HG03039 (cell line): ENCODE results near the gene TBC1D5.
"Not testable (repeated sequence)": the region's sequence is repeated elsewhere in the genome, so short reads cannot be mapped to it uniquely, and the experiment has no call there.

Source experiments
- ATAC-seq: cut with Tn5 transposase; IDR thresholded peaks from one replicate; pipeline ENCODE4 v1.9.1; 2021; ENCODE audit warnings: mild to moderate bottlenecking, moderate library complexity; ENCODE audit not compliant: unreplicated experiment

TBC1D5 gene

DNA sequence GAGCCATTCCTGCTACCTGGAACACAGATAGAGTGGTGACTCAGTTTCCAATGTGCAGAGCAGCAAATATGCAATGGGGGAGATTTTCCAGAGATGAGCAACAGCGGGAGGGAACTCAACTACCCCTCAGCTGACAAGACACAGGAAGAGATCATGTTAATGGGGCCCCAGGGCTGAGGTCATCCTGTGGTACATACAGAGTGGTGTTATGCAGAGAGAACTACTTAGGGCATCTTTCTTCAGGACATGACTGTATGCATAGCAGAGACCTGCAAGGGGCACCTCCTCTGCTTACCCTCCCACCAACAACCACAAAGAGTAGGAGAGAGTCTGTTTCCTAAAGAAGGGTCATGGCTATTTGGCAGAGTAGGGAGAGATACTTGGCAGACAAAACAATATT is 6.8 kb upstream of the TBC1D5 start:
- no peak for ATAC-seq

- no peak for ATAC-seq
Measured at GRCh38 chr3:17747890-17748247, 5.4 kb upstream of the TBC1D5 start.

DNA sequence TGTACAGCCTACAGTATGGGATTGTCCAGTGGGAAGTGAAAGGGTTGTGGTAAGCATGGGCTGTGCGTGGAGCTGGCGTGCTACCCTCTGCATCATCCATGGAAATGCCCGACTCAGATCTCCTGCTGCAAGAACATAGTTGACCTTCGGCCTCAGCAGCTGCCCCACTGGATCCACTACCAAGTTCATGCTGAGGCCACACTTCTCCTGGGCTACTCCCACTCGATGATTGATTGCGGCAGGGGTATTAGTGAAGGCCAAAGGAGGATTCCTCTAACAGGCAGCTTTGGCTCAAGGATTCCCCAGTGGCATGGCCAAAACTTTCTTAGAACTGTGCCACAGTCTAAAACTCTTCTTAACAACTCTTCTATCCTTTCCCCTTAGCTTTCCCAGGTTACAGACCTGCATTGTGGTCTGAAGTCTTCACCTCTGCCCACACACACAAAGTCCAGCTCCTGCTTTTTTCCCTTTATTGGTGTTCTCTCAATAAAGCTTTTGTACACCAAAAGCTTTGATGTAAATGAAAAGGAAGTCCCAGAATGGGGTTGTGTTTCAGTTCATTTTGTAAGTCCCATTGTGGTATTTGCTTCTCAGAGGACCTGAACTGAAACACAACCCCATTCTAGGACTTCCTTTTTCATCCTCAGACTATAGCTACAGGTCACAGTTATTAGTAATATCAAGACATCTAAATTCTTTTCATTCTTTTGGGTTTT is 4.9 kb upstream of the TBC1D5 start:
- ATAC-seq: peak; percentile 63

- no peak for ATAC-seq
Measured at GRCh38 chr3:17745894-17746293, 3.5 kb upstream of the TBC1D5 start.

GRCh38 chr3:17745301-17745700 is 2.9 kb upstream of the TBC1D5 start:
- ATAC-seq: no peak

GRCh38 chr3:17744693-17745092 is 2.3 kb upstream of the TBC1D5 start:
- no peak for ATAC-seq

DNA sequence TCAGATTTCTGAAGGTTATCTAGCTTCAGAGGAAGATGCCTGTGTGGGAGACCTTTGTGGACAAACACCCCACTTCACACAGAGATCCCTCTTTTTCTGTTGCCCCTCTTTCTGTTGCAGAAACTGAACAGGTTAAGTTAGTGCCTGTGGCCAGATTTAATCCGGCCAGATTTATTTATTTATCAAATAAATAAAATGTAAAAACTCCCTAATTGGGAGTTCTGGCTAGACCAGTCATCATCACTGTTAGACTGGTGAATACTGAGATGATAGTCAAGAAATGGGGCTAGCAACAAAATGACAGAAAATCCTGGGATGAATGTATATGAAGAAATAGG is 1.2 kb upstream of the TBC1D5 start:
- no peak for ATAC-seq

- ATAC-seq: no peak
Measured at GRCh38 chr3:17742880-17743657, 638 bp upstream of the TBC1D5 start.

DNA sequence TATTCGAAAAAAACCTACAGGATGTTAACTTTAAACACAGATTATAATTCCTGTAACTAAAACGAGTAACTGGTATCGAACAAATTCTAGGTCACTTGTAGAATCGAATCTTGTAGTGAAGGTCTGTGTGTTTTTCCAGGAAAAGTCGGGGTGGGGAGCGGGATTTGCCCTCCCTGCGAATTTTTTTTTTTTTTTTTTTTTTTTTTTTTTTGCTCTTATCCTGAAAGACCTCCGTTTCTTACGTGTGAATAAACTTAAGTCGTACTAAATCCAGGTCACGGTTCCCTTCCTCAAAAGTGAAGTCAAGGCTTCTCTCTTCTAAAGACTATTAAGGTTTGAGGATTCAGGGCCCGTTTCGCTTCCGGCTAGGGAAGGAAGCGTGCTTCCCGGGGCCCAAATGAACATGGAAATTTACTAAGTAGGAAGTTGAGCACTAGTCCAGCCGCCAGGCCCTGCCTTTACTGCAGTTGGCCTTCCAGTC is 770 bp downstream of the TBC1D5 start:
- no peak for ATAC-seq

DNA sequence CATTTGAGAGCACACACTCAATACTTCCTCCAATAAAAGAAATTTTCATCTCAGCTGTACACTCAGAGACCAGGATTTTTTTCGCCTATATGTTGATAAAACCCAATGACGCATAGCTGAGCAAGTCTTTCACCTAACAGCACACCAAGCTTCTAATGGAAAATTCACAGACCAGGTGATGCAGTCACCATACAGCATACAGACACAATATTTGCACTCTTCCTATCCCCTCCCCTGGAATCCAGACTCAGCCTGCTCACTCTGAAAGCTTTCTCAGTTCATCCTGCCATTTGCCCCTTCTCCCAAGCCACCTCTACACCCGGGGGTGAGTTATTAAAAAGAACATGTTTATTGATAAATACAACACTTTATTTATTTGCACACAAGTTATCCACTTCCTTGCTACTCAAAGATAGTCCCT is 1.7 kb downstream of the TBC1D5 start:
- no peak for ATAC-seq

DNA sequence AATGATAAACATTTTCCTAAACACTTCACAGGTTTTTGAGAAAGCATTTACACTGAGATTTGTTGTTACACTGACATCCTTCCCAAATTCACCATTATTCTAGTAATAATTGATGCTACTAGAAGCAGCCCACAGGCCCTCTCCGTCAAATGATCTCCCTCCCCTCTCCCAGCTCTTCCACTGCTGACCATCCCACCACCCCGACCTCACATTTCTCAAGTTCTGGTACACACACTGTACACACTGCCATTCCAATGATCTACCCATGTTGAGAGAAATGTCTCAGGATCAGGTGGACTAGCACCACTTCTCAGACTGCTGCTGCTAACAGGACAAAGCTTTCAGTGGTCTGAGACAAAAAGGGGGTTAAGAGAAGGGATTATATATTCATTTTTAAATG is 3.5 kb downstream of the TBC1D5 start:
- ATAC-seq: no peak

DNA sequence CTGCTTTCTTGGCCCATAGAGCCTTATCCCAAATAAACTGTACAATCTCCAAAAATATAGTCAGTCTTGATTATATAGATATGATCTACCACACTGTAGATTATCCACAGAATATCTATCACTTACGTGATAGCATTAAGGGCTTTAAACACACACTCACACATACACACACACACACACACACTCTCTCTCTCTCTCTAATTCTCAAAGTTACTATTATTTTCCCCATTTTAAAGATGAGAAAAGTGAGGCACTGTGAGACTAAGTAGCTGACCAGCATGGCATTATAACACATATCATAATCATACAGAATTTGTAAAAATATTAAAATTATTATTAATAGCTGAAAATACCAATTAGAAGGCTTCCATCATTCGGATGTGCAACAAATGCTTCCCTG is 4.2 kb downstream of the TBC1D5 start:
- no peak for ATAC-seq

DNA sequence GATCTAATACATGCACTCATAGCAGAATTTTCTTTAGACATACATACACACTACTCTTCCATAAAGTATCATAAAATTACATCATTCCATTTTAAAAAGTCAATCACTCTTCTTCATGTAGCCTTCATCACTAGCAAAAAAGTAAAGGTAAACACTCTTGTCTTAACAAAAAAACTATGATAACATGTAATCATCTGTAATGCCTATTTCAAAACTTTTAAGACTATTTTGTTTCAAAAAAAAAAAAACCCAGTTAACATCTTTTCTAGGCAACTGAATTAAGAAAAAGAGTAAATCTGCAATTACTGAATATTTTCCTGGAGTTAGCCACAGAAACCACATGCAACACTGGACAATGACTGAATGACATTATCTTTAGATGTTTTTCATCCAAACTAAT is 4.8 kb downstream of the TBC1D5 start:
- ATAC-seq: no peak

- ATAC-seq: not testable (repeated sequence)
Measured at GRCh38 chr3:17735362-17735761, 7.1 kb downstream of the TBC1D5 start.

DNA sequence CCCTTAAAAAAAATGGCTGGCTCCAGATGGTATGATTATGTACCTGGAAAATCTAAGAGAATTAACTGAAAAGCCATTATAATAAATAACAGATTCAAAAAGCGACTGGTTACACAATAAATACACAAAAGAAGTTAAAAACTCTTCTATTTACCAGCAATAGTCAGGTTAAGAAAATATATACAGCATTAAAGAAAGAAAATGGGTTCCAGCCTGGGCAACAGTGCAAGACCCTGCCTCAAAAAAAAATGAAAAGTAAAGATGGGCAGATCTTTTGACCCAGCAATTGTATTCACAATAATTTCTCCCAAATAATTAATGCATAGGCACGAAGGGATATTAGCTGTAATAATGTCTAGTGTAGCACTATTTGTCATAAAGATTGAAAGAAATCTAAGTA is 8.7 kb downstream of the TBC1D5 start:
- no peak for ATAC-seq

GRCh38 chr3:17733215-17733614 is 9.2 kb downstream of the TBC1D5 start:
- no peak for ATAC-seq

- no peak for ATAC-seq
Measured at GRCh38 chr3:17730318-17730967, 12.0 kb downstream of the TBC1D5 start.

GRCh38 chr3:17726313-17726712 is 16.1 kb downstream of the TBC1D5 start:
- ATAC-seq: no peak

DNA sequence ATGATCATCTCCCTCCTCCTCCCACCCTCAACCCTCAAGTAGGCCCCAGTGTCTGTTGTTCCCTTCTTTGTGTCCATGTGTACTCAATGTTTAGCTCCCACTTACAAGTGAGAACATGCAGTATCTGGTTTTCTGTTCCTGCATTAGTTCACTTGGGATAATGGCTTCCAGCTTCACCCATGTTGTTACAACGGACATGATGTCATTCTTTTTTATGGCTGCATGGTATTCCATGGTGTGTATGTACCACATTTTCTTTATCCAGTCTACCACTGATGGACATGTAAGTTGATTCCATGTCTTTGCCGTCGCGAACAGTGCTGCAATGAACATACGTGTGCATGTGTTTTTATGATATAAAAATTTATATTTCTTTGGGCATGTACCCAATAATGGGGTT is 16.6 kb downstream of the TBC1D5 start:
- not testable (repeated sequence) for ATAC-seq

GRCh38 chr3:17724948-17725347 is 17.5 kb downstream of the TBC1D5 start:
- ATAC-seq: no peak

DNA sequence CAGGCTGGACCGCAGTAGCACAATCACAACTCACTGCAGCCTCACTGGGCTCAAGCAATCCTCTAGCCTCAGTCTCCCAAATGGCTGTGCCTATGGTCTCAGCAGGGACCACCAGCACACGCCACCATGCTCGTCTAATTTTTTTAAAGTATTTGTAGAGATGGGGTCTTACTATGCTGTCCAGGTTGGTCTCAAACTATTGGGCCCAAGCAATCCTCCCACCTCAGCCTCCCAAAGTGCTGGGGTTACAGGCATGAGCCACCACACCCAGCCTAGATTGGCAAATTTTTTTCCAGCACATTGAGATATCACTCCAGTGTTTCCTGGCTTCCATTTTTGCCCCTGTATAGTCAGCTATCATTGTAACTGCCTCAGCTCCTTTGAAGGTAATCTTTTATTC is 18.3 kb downstream of the TBC1D5 start:
- ATAC-seq: no peak

DNA sequence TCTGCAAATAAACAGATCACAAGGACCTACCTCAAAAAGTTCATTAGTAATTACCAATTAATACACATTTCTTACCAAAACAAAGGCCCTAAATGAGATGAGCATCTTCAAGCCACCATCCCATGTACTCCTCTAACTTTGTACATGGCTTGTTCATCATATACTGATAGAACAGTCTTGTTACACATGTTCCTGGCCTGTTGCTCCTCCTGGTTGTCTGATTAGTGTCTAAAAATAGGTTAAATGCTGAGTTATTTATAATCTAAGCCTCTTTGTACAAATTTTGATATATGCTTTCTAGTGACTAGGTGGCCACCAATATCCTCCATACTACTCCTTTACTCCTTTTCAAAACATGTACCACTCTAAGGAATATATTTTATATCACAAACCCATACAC is 25.0 kb downstream of the TBC1D5 start:
- ATAC-seq: no peak
